HG03378 (cell line): ENCODE data around the gene SHANK1.

Source experiments
- ATAC-seq: cut with Tn5 transposase; IDR thresholded peaks from one replicate; pipeline ENCODE4 v1.9.1; 2021; ENCODE audit warnings: mild to moderate bottlenecking, moderate library complexity; ENCODE audit not compliant: unreplicated experiment

Gene SHANK1

DNA sequence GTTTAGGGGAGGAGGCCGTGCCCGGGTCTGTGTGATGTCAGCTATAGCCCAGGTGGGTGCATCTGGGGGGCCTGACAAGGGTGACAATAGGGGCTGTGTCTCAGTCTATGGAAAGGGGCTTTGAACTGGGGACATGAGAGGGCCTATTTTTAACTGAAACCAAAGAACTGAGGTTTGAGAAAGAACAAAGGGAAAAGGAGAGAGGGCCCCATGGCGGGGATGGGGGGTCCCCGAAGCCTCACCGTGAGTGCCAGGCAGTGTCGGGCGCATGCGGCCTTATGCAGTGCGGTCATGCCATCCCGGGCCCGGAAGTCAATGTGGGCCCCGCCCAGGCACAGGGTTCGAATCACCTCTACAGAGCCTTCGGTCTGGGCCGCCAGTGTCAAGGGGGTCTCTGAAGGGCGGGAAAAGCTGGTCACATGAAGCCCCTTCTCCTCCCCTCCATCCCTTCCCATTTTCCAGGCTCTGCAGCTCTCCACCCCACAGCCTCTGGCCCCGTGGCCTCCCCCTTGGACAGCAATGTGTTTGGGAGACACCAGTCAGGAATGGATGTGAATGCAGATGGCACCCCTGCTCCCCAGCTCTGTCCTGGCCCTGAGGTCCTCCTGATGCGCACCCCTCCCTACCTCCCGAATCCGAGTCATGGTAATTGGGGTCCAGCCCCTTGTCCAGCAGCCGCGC lies 5.9 kb downstream of the SHANK1 start:
- no peak for ATAC-seq

DNA sequence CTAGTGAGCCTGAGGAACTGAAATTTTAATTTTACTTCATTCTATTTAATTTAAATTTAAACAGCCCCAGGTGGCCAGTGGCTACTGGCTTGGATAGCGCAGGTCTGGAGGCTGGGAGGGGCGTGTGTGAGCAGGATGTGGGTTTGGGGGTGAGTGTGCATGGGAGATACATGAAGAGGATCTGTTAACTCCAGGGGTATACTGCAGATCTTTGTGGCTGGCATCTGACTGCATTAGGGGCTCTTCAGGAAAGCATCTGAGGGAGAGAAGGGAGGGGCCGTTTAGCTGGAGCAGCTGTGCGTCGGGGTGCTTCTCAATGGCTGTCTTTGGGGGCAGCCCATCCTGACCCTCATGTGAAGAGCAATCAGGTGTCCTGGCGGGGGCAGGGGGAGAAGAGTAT lies 6.8 kb downstream of the SHANK1 start:
- ATAC-seq: no peak

DNA sequence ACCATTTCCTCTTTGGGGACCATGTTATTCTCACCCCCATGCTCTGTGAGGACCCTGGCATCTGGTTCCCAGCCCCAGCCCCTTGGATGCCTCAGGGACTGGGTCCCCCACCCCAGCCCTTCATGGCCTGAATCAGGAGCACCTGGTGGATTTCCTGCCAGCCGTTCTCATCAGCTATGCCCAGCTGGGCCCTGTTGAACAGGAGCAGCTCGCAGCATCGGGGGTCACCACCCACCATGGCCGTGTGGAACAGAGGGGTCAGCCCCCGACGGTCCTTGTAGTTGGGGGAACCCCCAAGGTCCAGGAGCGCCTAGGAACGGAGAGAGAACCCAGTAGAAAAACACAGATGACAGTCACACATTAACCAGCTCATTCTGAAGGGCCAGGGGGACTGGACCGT lies 7.8 kb downstream of the SHANK1 start:
- ATAC-seq: no peak

DNA sequence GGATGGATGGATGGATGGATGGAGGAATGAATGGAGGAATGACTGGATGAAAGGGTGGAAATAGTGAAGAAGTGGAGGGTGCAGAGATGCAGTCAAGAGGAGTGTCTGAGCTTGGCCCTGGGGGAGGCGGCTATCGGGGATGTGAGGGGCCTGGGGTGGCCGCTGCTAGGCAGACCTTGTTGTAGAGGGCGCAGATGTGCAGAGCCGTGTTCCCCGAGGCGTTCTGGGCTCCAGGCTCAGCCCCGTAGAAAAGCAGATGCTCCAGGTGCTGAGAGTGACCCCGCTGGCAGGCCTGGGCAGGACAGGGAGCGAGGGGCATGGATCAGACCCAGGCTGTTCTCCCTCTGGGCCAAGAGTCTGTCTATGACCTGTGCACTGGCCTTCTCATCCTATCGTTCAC lies 8.4 kb downstream of the SHANK1 start:
- ATAC-seq: no peak

DNA sequence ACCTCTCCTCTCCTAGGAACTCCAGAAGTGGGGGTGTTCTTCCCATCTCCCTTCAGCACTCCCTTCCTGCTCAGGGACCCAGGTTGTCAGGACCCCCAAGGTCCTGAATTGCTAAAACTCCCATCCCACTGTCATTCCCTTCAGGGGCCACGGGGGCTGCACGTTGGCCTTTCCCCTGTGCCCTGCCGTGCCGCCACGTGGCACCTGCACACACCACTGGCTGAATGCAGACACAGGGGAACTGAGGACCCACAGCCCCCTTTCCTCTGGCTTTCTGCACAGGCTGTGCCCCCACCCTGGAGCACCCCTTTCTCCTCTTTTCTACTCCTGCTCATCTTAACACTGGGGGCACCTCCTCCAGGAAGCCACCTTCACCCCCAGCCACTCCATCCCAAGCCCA lies 9.0 kb downstream of the SHANK1 start:
- ATAC-seq: no peak

DNA sequence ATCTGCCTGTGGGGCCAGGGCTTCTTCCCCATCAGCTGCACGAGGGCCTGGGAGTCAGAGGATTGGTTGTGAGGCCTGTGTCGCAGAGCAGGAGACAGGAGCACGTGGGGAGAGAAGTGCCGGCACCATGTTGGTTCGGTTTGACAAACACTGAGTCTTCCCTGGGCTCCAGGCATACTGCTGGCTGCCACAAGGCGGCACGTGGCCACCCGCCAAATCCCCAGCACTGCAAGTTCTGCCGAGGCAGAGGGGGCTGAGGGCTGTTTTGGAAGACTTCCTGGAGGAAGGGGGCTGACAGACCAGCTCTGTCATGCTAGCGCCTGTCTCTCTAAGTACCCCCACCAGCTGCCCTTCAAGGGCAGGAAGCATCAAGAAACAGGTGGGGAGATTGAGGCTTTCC lies 9.5 kb downstream of the SHANK1 start:
- ATAC-seq: no peak

DNA sequence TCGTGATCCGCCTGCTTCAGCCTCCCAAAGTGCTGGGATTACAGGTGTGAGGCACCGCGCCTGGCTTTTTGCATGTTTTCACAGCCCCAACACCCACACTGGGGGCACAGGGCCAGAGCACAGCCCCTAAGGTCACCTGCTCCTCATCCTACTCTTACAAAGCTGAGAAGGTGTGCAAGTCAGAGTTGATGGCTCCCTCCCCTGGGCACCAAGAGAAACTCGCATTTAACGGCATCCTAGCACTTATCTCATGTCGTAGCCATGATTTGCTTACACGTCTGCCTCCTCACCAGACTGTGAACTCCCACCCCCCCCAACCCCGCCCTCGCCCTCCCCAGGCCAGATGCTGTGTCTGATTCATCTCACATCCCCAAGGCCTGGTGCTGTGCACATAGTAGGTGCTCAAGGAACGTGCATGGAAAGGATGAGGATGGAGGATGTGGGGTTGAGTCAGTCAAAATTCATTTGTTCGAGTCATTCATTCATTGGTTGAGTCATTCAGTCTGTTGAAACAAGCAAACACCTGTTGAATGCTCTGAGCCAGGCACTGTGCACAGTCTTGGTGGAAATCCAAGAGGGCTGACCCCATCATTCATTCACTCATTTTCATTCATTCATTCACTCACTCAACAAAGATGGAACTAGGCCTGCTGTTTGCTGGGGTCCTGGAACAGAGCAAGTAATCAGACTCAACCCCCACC lies 11.3 kb downstream of the SHANK1 start:
- ATAC-seq: no peak

DNA sequence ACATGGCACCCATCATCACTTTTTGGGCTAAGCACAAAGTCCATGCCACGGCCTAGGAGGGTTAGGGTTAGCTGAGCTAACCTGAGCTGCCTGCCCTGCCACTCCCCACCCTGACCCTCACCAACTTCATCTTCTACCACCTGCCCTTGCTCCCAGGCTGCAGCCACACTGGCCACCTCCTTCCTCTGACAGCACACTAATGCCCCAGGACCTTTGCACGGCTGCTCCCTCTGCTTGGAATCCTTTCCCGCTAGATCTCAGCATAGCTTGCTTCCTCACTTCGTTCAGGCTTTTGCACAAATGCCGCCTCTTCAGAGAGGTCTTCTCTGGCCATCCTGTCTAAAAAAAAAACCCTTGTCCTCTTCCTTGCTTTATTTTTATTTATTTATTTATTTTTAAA lies 13.2 kb downstream of the SHANK1 start:
- ATAC-seq: no peak

DNA sequence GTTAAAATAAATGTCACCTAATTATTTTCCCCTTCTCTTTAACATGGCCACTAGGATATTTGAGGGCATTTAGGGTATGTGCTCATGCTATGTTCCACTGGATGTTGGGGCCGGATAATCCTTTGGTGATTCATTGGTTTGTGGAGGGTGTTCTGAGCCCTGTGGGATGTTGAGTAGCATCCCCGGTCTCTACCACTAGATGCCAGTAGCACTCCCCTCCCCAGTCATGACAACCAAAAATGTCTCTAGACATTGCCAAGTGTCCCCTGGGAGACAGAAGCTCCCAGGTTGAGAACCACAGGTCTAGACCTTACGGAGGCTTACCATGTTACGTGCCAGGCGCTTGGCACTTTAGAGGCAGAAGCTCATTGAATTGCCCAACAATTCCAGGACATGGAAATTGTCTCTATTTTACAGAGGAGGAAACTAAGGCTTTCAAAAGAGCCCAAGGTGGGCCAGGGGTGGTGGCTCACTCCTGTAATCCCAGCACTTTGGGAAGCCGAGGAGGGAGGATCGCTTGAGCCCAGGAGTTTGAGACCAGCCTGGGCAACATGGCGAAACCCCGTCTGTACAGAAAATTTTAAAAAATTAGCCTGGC lies 14.1 kb downstream of the SHANK1 start:
- no peak for ATAC-seq

DNA sequence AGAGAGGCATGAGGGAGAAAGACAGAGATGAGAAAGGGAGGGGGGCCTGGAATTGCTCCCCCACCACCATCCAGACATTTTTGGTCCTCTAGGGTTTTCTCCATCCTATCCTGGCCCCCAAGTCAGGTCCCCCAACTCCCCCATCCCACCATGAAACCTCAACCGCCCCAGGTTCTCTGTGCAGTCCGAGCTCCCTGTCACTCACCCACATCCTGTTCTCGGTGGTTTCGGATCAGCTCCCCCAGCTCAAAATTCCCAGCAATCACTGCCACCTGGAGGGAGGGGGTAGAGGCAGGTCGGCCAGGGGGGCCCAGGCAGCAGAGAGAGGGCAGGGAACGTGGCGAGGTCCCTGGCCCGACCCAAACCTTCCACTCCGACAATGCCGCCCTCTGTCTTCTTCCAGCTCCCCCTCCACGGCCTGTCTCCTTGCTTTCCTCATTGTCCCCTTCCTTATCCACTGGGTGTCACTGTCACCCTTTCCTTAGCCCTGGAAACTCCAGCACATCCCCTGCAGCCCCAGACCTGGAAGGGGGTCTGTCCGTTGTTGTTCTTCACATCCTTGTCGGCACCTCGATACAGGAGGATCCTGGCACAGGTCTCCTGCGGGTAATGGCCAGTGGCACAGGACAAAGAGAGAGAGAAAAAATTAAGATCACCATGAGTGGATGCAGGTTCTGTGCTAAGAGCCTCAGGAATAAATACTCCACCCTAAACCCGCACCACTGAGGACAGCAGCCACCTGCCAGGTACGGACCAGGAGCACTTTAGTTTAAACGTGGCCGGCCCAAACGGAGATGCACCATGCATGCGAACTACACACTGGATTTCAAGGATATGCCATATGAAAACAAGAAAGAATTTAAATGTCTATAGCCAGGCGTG lies 15.4 kb downstream of the SHANK1 start:
- no peak for ATAC-seq

DNA sequence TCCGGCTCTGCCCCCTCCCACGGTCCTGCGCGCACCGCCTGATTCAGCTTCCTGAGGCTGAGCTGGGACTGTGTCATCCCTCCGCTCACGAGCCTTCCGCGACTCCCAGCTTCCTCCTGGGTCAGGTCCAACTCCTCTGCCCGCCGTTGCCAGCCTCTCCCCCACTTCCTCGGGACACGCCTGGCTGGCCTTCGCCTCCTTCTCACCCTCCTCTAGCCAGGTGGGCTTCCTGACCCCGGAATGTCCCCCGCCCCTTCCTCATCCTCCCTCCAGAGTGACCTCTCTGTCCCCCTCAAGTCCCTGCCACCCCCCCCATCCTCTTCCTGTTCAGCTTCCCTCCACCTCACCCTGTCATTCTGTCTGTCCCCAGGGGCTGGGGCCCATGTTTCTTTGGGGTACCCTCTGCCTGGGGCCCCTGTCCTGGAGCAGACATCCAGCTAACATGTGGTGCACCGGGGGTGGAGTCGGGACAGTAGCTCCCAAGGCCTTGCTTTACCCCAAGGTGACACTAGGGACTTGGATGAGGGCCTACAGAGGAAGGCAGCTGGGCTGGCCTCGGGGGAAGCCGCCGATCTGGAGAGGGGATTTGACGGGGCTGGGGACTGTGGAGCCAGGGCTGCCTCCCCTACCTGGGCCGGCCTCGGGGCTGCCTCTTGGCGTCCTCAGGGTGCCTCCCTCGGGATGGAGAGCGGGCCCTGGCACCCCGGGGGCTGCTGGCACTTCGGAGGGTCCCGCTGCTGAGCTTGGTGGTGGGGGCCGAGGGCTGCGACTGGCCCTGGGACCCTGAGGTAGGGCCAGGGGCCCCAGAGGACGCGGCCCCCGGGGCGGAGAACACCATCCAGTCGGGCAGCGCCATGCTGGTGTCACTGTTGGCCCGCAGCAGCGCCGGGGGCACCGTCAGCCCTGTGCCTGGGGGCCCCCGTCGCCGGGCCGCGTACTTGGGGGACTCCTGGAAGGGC lies 16.5 kb downstream of the SHANK1 start:
- ATAC-seq: no peak

DNA sequence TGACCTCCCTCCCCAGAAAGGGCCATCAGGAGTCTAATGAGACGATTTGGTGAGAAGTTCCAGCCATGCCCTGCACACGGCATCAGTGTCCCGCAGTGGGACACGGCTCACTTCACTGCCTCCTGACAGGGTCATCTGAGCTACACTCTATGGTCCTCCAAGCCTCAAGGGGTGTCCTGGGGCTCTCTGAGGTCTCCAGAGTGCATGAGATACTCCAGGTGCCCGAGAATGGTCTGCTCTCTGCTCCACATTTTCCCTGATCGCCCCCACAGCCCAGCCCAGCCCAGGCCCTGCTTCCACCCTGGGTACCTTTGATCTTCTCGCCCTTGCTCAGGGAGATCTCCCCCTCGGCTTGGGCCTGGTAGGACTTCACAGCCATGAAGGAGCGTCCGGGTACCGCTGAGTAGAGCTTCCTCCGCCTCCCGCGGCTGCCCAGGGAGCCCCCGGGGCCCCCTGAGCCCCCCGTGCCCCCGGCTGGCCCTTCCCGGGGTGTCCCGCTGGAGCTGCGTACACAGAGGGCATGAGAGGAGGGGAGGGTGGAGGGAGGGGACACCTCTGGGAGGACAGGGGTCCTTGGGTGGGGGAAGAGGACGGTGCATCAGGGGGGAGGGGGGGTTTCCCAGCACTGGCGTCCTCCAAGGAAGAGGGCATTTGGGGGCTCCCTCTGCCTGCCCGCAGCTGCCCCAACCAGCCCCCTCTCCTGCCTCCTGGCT lies 17.3 kb downstream of the SHANK1 start:
- no peak for ATAC-seq

DNA sequence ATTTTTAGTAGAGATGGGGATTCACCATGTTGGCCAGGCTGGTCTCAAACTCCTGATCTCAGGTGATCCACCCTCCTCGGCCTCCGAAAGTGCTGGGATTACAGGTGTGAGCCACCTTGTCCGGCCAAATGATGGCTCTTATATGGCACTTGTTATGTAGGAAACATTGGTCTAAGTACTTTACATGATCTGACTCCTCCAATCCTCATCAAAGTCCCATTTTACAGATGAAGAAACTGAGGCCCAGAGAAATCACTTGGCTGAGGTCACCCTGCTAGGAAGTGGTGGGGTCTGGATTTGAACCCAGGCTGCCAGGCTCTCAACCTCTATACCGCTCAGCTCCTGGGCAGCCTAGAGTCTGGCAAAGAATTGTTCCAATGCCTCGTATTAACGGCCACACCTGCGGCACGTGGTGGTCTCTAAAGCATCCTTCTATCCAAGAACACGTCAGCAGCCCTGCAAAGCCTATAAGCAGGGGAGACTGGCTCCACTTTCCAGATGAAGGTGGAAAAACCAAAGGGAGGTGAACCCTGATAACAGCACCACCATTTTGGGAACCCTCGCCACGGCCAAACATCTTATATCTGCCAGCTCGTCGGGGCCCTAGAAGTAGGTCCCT lies 18.1 kb downstream of the SHANK1 start:
- ATAC-seq: no peak

DNA sequence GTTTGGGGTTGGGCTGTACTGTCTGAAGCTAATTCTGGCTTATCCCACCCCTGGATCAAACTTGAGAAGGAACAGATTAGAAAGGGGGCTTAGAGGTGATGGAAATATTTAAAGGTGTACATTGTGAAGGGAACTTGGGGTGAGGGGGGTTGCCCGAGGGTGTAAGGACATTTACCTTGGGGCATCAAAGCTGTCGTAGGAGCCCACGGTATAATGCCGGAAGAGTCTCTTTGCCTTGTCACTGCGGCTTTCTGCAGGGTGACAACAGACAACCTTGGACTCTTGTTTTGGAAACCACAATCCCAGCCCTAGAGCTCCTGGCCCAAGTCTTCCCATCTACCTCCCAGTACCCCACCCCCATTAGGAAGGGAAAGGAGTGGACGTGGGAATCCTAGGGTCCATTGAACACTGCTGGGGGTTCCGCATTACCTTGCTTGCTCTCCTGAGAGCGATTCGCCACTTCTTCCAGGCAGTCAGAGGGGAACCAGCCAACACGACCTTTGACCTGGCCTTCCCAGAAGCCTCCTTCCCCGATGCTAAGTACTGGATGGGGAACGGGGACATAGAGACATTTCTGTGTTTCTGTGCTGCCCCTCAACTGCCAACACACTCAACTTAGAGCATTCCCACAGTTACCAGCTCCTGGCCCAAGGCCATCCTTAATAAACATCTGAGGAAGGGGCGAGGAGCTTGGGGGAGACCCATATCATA lies 22.0 kb downstream of the SHANK1 start:
- no peak for ATAC-seq

DNA sequence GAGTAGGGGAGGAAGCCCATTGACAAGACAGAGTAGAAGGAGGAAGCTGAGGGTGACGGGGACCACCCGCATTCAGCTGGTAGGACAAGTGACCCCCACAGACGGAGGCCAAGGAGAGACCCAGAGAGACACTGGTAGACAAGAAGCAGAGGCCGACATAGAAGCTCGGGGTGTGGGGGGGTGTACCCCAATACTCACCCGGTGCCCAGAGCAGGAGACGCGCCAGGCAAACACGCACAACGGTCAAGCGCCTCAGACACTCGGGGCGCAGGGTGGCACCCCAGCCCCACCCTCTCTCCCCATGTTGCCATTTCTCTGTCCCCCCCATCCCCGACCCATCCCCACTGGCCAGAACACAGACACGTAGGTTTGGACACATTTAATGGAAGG lies 23.5 kb downstream of the SHANK1 start:
- no peak for ATAC-seq

DNA sequence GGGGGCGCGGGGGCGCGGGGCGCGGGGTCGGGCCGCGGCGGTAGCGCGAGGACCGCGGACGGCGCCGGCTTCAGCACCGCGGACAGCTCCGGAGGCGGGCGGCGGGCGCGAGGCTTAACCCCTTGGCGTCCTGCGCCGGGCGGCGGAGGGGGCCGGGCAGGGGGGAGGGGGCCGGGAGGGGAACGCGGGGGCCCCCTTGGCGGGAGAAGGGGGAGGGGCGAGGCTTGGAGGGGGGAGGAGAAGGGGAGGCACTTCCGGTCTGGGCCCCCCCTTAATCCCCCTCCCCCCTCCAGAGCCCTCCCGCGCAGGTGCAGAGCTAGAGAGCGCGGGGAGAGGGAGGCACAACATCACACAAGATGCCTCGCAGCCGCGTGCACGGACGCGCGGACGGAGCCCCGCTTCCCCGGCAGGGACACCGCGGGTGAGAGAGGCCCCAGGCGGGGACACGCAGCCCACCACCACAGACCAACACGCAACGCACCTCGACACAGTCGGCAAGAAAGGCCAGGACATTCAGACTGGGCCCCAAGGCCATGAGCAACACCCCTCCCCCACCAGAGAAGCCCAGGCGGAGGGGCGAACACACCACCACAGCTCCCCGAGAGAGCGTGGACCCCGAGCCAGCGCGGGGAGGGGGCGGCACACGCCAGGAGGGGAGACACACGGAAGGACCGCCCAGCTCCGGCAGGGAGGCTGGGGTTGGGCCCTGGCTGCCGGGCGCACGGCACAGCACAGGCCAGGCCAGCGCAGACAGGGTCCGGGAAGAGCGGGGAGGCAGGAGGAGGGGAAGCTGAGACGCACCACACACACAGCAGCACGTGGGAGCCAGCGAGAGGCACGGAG lies 24.1 kb downstream of the SHANK1 start:
- ATAC-seq: no peak

DNA sequence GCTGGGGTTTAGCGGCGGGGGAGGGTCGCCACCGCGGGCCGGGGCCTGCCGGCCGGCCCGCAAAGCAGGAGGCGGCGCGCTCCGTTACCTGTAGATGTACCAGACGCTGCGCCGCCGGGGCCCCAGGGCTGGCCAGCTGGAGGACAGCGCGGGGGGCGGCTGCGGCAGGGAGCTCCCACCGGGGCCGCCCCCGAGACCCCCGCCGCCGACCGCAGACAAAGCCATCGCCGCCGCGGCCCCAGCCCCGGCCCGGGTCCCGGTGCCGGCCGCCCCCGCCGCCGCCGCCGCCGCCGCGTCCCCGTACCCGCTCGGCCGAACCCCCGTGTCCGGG lies 24.8 kb downstream of the SHANK1 start:
- ATAC-seq: no peak
